Breast epithelium (tissue), 4 donors: Measurements from ENCODE around the gene QSOX2. TPM values are rescaled to one million over a fixed set of nuclear protein-coding genes. Genes with fewer than 3 reads are reported as not detected.

Source experiments
- DNase-seq, 2 donors: peaks; one replicate each; pipeline ENCODE4 v3.0.0-alpha.2; 2019; ENCODE audit warnings: low spot score in 2 of 2
- H3K27ac ChIP-seq, 2 donors: fragments of 200-600 bp; sonication (generic) in 1 of 2; one replicate each; pipeline ENCODE4 v1.5.1; 2016 to 2019; ENCODE audit warnings: mild to moderate bottlenecking in 1 of 2
- H3K27me3 ChIP-seq, 2 donors: fragments of 200-600 bp; sonication (generic) in 1 of 2; one replicate each; pipeline versions ENCODE4 v1.5.1 to v1.6.0; 2017 to 2019; ENCODE audit warnings: control low read depth in 1 of 2, mild to moderate bottlenecking in 1 of 2
- H3K36me3 ChIP-seq: fragments of 200-600 bp; one replicate; pipeline ENCODE4 v1.5.1; 2019
- H3K4me1 ChIP-seq, 2 donors: fragments of 200-600 bp; sonication (generic); one replicate each; pipeline ENCODE4 v1.5.1; 2016 to 2019; ENCODE audit warnings: control low read depth in 1 of 2
- H3K4me3 ChIP-seq, 3 donors: fragments of 200-600 bp; sonication (generic); 1 replicate in 2 of 3; 2 replicates in 1 of 3; pipeline ENCODE4 v1.5.1; 2016 to 2019; ENCODE audit warnings: mild to moderate bottlenecking in 3 of 3, moderate library complexity in 2 of 3
- H3K9me3 ChIP-seq, 2 donors: fragments of 200-600 bp; sonication (generic) in 1 of 2; one replicate each; pipeline ENCODE4 v1.5.1; 2016 to 2019; ENCODE audit warnings: control low read depth in 1 of 2
- CTCF ChIP-seq, 3 donors: fragments of 450-650 bp; IDR thresholded peaks; one replicate each; pipeline ENCODE4 v1.5.1; 2016 to 2017; ENCODE audit warnings: antibody characterized with exemption in 3 of 3, mild to moderate bottlenecking in 3 of 3, moderate library complexity in 3 of 3
- POLR2A ChIP-seq: fragments of 450-650 bp; IDR thresholded peaks from one replicate; pipeline ENCODE4 v1.6.1; 2016; ENCODE audit warnings: antibody characterized with exemption, mild to moderate bottlenecking, moderate library complexity
- POLR2AphosphoS5 ChIP-seq, 3 donors: sonication (generic); formaldehyde crosslinking; IDR thresholded peaks; one replicate each; pipeline ENCODE4 v1.6.1; 2017; ENCODE audit warnings: antibody characterized with exemption in 3 of 3
- intact Hi-C: fragments of 100-400 bp; cut with DNase I; formaldehyde crosslinking; loops from one replicate; pipeline ENCODE4 v1.15.1; 2023; ENCODE audit warnings: low total_unique reads
- total RNA-seq, 3 donors: library from RNA; depleted of rRNA; stranded (reverse); fragments of >200 nt; gene quantifications; one replicate each; pipeline ENCODE4 v1.1.0, GENCODE V29; 2016

QSOX2 gene
- total RNA-seq, 3 donors from 2014 or later: 5.6 to 8.8 (median 6.2) TPM

- DNase-seq: no peak
- intact Hi-C loops: no loop called here
- Histone ChIP-seq H3K27ac (no peak overlapping the region), H3K27me3 (no peaks in the 10 kb centered on the region), H3K36me3 (no peaks in the 10 kb centered on the region), H3K4me3 (no peak overlapping the region), H3K4me1 (no peaks in the 10 kb centered on the region), H3K9me3 (no peaks in the 10 kb centered on the region)
- TF ChIP-seq CTCF (IDR thresholded peaks at IDR 0.05): no peak
- TF ChIP-seq POLR2AphosphoS5 (IDR thresholded peaks at IDR 0.05): no peak
- TF ChIP-seq POLR2A: no peak
Observed at GRCh38 chr9:136212345-136212950, 33.2 kb downstream of the QSOX2 start.

DNA sequence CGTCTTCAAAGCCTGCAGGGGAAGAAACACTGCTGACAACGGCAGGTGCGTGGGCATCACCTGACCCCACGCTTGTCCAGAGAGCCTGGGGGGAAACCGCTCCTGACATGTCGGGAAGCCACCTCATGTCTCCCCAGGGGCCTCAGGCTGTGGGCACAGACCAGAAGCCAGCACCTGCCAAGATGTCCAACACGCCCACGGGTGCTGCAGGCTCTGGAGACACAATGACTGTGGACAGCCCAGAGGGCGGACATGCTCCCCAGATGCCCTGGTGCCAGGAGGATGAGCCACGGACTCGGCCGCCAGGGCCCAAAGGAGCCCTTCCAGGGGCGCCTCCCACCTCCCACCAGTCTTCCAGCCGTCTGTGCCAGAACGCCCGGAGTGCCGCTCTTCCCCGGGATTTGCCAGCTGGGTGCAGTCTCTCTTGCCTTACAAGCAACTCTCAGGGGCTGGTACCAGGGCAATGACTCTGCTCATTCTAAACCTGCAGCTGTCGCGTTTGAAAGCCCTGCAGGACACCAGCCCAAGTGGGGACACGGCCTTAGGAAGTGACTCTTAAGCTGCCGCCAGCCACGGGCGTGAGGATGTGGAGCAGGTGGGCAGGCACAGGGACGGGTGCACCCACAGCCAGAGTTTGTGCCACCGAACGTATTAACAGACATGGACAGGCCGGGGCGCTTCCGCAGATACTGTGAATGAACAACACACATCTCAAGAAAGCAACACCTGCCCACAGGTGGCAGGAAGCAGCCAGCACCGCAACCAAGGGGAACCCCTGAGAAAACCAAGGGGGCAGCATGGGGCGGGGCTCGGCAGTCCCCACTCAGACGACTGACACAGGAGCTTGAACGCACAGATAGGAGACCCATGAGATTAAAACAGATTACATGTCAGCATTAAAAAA, 33.9 kb downstream of the QSOX2 start:
- intact Hi-C loops: no loop called here
- TF ChIP-seq CTCF (IDR thresholded peaks at IDR 0.05) (no peak), POLR2A (no peak), POLR2AphosphoS5 (IDR thresholded peaks at IDR 0.05) (no peak)

DNA sequence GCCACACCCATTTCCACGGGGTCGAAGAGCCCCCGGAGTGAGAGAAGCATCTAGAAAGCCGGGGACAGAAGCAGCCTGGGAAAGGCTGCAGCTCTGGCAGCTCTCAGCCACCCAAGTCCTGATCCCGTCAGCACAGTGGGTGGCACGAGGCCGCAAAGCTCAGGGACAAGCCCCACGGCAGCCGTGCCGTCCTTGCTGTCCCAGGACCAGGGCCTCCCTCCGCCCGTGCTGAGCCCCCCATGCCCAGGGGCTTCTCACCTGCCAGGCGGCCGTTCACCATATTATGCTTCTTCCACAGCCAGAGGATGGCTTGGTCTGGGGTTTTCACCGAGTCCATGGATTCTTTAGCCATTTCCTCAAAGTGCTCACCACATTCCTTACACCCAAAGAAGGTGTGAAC, 34.6 kb downstream of the QSOX2 start:
- no peak for DNase-seq
- Histone ChIP-seq H3K4me3 (no peak overlapping the region), H3K9me3 (no peaks in the 10 kb centered on the region), H3K27ac (no peak overlapping the region), H3K36me3 (no peaks in the 10 kb centered on the region), H3K4me1 (no peaks in the 10 kb centered on the region), H3K27me3 (no peaks in the 10 kb centered on the region)
- intact Hi-C loops: no loop called here
- no peak for TF ChIP-seq CTCF (IDR thresholded peaks at IDR 0.05)

More for the DNA sequence above, 33.9 kb downstream of the QSOX2 start:
- Histone ChIP-seq H3K27me3 (no peaks in the 10 kb centered on the region), H3K9me3 (no peaks in the 10 kb centered on the region), H3K4me1 (no peaks in the 10 kb centered on the region), H3K36me3 (no peaks in the 10 kb centered on the region), H3K4me3 (no peak overlapping the region), H3K27ac (no peak overlapping the region)
- no peak for DNase-seq

GRCh38 chr9:136210276-136210675, 35.3 kb downstream of the QSOX2 start:
- Histone ChIP-seq H3K36me3 (no peaks in the 10 kb centered on the region), H3K4me3 (no peak overlapping the region), H3K27ac (no peak overlapping the region), H3K4me1 (no peaks in the 10 kb centered on the region), H3K9me3 (no peaks in the 10 kb centered on the region), H3K27me3 (peaks cover under 1 to 5% of the 10 kb centered on the region in 2 donors)
- TF ChIP-seq POLR2AphosphoS5 (IDR thresholded peaks at IDR 0.05): no peak
- TF ChIP-seq CTCF (IDR thresholded peaks at IDR 0.05): no peak
- no peak for TF ChIP-seq POLR2A
- DNase-seq: no peak
- intact Hi-C loops: no loop called here

DNA sequence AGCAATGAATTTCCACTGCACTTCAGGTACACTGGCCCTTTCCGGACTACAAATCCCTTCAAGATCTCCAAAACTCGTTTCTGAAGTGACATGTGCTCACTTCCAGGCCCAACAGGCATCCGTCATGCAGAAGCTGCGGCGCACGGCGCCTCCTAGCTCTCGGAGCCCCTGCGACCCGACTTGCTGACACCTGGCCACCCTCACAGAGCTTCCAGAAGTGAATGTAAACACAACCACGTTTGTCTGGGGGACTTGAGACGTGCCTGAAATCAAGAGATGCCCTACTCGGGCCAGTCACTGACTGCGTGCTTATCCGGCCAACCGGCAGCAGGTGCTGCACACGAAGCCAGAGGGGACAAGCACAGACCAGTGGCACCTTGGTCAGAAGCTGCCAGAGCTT, 35.8 kb downstream of the QSOX2 start:
- Histone ChIP-seq H3K9me3 (no peaks in the 10 kb centered on the region), H3K36me3 (no peaks in the 10 kb centered on the region), H3K4me1 (no peaks in the 10 kb centered on the region), H3K27ac (no peak overlapping the region), H3K4me3 (no peak overlapping the region), H3K27me3 (peaks cover 6 to 10% of the 10 kb centered on the region in 2 donors)
- intact Hi-C loops: no loop called here
- no peak for DNase-seq
- TF ChIP-seq POLR2A: no peak
- no peak for TF ChIP-seq CTCF (IDR thresholded peaks at IDR 0.05)
- TF ChIP-seq POLR2AphosphoS5 (IDR thresholded peaks at IDR 0.05): no peak
